Measurements from ENCODE around the gene PITPNC1.

PITPNC1 gene

DNA sequence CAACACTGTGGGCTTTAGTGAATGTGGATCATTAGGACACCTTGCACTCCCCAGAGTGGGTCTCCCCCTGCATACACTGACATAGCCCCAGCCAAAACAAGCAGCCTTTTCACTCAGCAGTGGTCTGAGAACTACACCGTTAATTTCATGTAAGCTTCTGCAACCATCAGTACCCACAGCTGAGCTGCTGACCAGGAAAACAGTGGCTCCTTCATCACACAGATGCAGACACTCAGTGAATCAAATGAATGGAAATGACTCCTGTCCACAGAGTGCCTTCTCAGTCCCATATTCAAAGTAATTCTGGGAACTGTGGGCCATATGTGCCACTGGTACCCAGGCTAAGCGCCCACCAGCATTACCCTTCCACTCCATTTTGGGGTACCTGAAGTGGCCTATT lies 301.3 kb downstream of the PITPNC1 start:
- no peaks in the 10 kb centered on the region for H3K4me1 ChIP-seq (ENCODE audit: insufficient read depth, low read length)
- no peaks in the 10 kb centered on the region for H3K9me3 ChIP-seq (ENCODE audit: insufficient read depth, low read depth, low read length)
- H3K27ac ChIP-seq (ENCODE audit: low read depth, low read length) = no peak overlapping the region
- no peaks in the 10 kb centered on the region for H3K27me3 ChIP-seq (ENCODE audit: insufficient read depth, low read length)
- H3K4me3 ChIP-seq (ENCODE audit: low read length) = no peak overlapping the region
- 91% methylated on average over 2 of the region's 2 CpGs for WGBS
- H3K36me3 ChIP-seq (ENCODE audit: insufficient read depth, low read length) = peaks cover 10% of the 10 kb centered on the region
- no peak overlapping the region for H3K9ac ChIP-seq (ENCODE audit: low read depth, low read length)

- 100% methylated on average over 2 of the region's 2 CpGs for WGBS
- no peaks in the 10 kb centered on the region for H3K27me3 ChIP-seq (ENCODE audit: insufficient read depth, low read length)
- no peak overlapping the region for H3K4me3 ChIP-seq (ENCODE audit: low read length)
- no peaks in the 10 kb centered on the region for H3K9me3 ChIP-seq (ENCODE audit: insufficient read depth, low read depth, low read length)
- H3K9ac ChIP-seq (ENCODE audit: low read depth, low read length) = no peak overlapping the region
- H3K27ac ChIP-seq (ENCODE audit: low read depth, low read length) = no peak overlapping the region
- no peaks in the 10 kb centered on the region for H3K4me1 ChIP-seq (ENCODE audit: insufficient read depth, low read length)
- peaks cover 10% of the 10 kb centered on the region for H3K36me3 ChIP-seq (ENCODE audit: insufficient read depth, low read length)
Measured at GRCh38 chr17:67679225-67679624, 302.1 kb downstream of the PITPNC1 start.

- Histone ChIP-seq H3K4me1 (ENCODE audit: insufficient read depth, low read length) (no peaks in the 10 kb centered on the region), H3K9me3 (ENCODE audit: insufficient read depth, low read depth, low read length) (no peaks in the 10 kb centered on the region), H3K4me3 (ENCODE audit: low read length) (no peak overlapping the region), H3K27me3 (ENCODE audit: insufficient read depth, low read length) (no peaks in the 10 kb centered on the region), H3K36me3 (ENCODE audit: insufficient read depth, low read length) (peaks cover 10% of the 10 kb centered on the region), H3K9ac (ENCODE audit: low read depth, low read length) (no peak overlapping the region), H3K27ac (ENCODE audit: low read depth, low read length) (no peak overlapping the region)
- 95% methylated on average over 6 of the region's 6 CpGs for WGBS
Measured at GRCh38 chr17:67679721-67680120, 302.6 kb downstream of the PITPNC1 start.

GRCh38 chr17:67680445-67681224 lies 303.6 kb downstream of the PITPNC1 start:
- no peak overlapping the region for H3K4me3 ChIP-seq (ENCODE audit: low read length)
- H3K27ac ChIP-seq (ENCODE audit: low read depth, low read length) = no peak overlapping the region
- no peaks in the 10 kb centered on the region for H3K4me1 ChIP-seq (ENCODE audit: insufficient read depth, low read length)
- WGBS = 98% methylated on average over 7 of the region's 8 CpGs
- H3K9ac ChIP-seq (ENCODE audit: low read depth, low read length) = no peak overlapping the region
- H3K9me3 ChIP-seq (ENCODE audit: insufficient read depth, low read depth, low read length) = no peaks in the 10 kb centered on the region
- no peaks in the 10 kb centered on the region for H3K27me3 ChIP-seq (ENCODE audit: insufficient read depth, low read length)
- peaks cover 4% of the 10 kb centered on the region; the same call in 1 of the 2 replicates for H3K36me3 ChIP-seq (ENCODE audit: insufficient read depth, low read length)

GRCh38 chr17:67682196-67682595 lies 305.1 kb downstream of the PITPNC1 start:
- H3K27ac ChIP-seq (ENCODE audit: low read depth, low read length) = no peak overlapping the region
- H3K4me1 ChIP-seq (ENCODE audit: insufficient read depth, low read length) = no peaks in the 10 kb centered on the region
- no peak overlapping the region for H3K4me3 ChIP-seq (ENCODE audit: low read length)
- H3K36me3 ChIP-seq (ENCODE audit: insufficient read depth, low read length) = no peaks in the 10 kb centered on the region
- H3K9me3 ChIP-seq (ENCODE audit: insufficient read depth, low read depth, low read length) = no peaks in the 10 kb centered on the region
- no peak overlapping the region for H3K9ac ChIP-seq (ENCODE audit: low read depth, low read length)
- 86% methylated on average over 2 of the region's 2 CpGs for WGBS
- H3K27me3 ChIP-seq (ENCODE audit: insufficient read depth, low read length) = no peaks in the 10 kb centered on the region

DNA sequence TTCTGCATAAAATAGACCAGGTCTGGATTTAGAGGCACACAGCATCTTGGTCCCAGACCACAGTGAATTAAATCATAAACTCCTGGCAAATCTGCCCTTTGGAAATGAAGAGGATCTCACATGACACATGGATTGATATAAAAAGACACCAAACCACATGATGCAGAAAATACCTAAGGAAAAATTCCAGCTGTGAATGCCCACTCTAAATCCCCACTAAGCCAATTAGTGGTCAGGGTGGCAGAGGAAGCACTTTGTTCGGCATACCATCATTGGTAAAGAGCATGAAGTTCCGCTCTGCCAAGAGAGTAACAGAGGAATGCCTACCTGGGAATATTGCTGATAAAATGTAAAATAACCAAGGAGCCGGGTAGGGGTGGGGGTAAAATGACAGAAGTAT lies 308.3 kb downstream of the PITPNC1 start:
- no peaks in the 10 kb centered on the region for H3K9me3 ChIP-seq (ENCODE audit: insufficient read depth, low read depth, low read length)
- H3K9ac ChIP-seq (ENCODE audit: low read depth, low read length) = no peak overlapping the region
- H3K4me1 ChIP-seq (ENCODE audit: insufficient read depth, low read length) = no peaks in the 10 kb centered on the region; the same call in 1 of the 2 replicates
- H3K4me3 ChIP-seq (ENCODE audit: low read length) = no peak overlapping the region
- WGBS = 91% methylated on average over 3 of the region's 3 CpGs
- no peak overlapping the region for H3K27ac ChIP-seq (ENCODE audit: low read depth, low read length)
- no peaks in the 10 kb centered on the region for H3K36me3 ChIP-seq (ENCODE audit: insufficient read depth, low read length)
- H3K27me3 ChIP-seq (ENCODE audit: insufficient read depth, low read length) = no peaks in the 10 kb centered on the region

GRCh38 chr17:67686241-67686640 lies 309.2 kb downstream of the PITPNC1 start:
- Histone ChIP-seq H3K4me3 (ENCODE audit: low read length) (no peak overlapping the region), H3K4me1 (ENCODE audit: insufficient read depth, low read length) (no peaks in the 10 kb centered on the region; the same call in 1 of the 2 replicates), H3K27me3 (ENCODE audit: insufficient read depth, low read length) (no peaks in the 10 kb centered on the region), H3K9ac (ENCODE audit: low read depth, low read length) (no peak overlapping the region), H3K27ac (ENCODE audit: low read depth, low read length) (no peak overlapping the region), H3K9me3 (ENCODE audit: insufficient read depth, low read depth, low read length) (no peaks in the 10 kb centered on the region), H3K36me3 (ENCODE audit: insufficient read depth, low read length) (no peaks in the 10 kb centered on the region)
- 89% methylated on average over 2 of the region's 2 CpGs for WGBS

GRCh38 chr17:67687511-67687910 lies 310.4 kb downstream of the PITPNC1 start:
- Histone ChIP-seq H3K27ac (ENCODE audit: low read depth, low read length) (no peak overlapping the region; the same call in 1 of the 2 replicates), H3K4me3 (ENCODE audit: low read length) (no peak overlapping the region), H3K36me3 (ENCODE audit: insufficient read depth, low read length) (no peaks in the 10 kb centered on the region), H3K9ac (ENCODE audit: low read depth, low read length) (no peak overlapping the region), H3K4me1 (ENCODE audit: insufficient read depth, low read length) (no peaks in the 10 kb centered on the region; the same call in 1 of the 2 replicates), H3K9me3 (ENCODE audit: insufficient read depth, low read depth, low read length) (no peaks in the 10 kb centered on the region), H3K27me3 (ENCODE audit: insufficient read depth, low read length) (no peaks in the 10 kb centered on the region)
- WGBS = 92% methylated on average over 2 of the region's 2 CpGs

GRCh38 chr17:67689534-67690177 lies 312.6 kb downstream of the PITPNC1 start:
- no peaks in the 10 kb centered on the region for H3K9me3 ChIP-seq (ENCODE audit: insufficient read depth, low read depth, low read length)
- 67% methylated on average over 2 of the region's 2 CpGs for WGBS
- H3K27ac ChIP-seq (ENCODE audit: low read depth, low read length) = no peak overlapping the region

GRCh38 chr17:67693811-67694210 lies 316.7 kb downstream of the PITPNC1 start:
- no peaks in the 10 kb centered on the region for H3K27me3 ChIP-seq (ENCODE audit: insufficient read depth, low read length)
- no peak overlapping the region for H3K9ac ChIP-seq (ENCODE audit: low read depth, low read length)
- no peaks in the 10 kb centered on the region for H3K9me3 ChIP-seq (ENCODE audit: insufficient read depth, low read depth, low read length)
- H3K36me3 ChIP-seq (ENCODE audit: insufficient read depth, low read length) = peaks cover 13% of the 10 kb centered on the region
- H3K4me3 ChIP-seq (ENCODE audit: low read length) = no peak overlapping the region
- no peaks in the 10 kb centered on the region; the same call in 1 of the 2 replicates for H3K4me1 ChIP-seq (ENCODE audit: insufficient read depth, low read length)
- no peak overlapping the region for H3K27ac ChIP-seq (ENCODE audit: low read depth, low read length)

More at GRCh38 chr17:67689534-67690177, 312.6 kb downstream of the PITPNC1 start:
- Histone ChIP-seq H3K27me3 (ENCODE audit: insufficient read depth, low read length) (no peaks in the 10 kb centered on the region), H3K9ac (ENCODE audit: low read depth, low read length) (no peak overlapping the region), H3K4me1 (ENCODE audit: insufficient read depth, low read length) (no peaks in the 10 kb centered on the region; the same call in 1 of the 2 replicates), H3K36me3 (ENCODE audit: insufficient read depth, low read length) (peaks cover 13% of the 10 kb centered on the region), H3K4me3 (ENCODE audit: low read length) (no peak overlapping the region)

GRCh38 chr17:67696347-67696746 lies 319.3 kb downstream of the PITPNC1 start:
- 93% methylated on average over 3 of the region's 3 CpGs for WGBS
- H3K4me1 ChIP-seq (ENCODE audit: insufficient read depth, low read length) = peaks cover 3% of the 10 kb centered on the region

More at GRCh38 chr17:67696347-67696746, 319.3 kb downstream of the PITPNC1 start:
- Histone ChIP-seq H3K4me3 (ENCODE audit: low read length) (no peak overlapping the region), H3K27ac (ENCODE audit: low read depth, low read length) (no peak overlapping the region), H3K27me3 (ENCODE audit: insufficient read depth, low read length) (no peaks in the 10 kb centered on the region), H3K9ac (ENCODE audit: low read depth, low read length) (no peak overlapping the region), H3K9me3 (ENCODE audit: insufficient read depth, low read depth, low read length) (0 out of 2 replicates have a peak, but pooled peaks cover 3% of the 10 kb centered on the region), H3K36me3 (ENCODE audit: insufficient read depth, low read length) (peaks cover 13% of the 10 kb centered on the region)

All from HUES64 (cell line).